HTR-8/SVneo (cell line): ENCODE data around the gene ALG1.
"Not testable (repeated sequence)": the region's sequence is repeated elsewhere in the genome, so short reads cannot be mapped to it uniquely, and the experiment has no call there.

Experiments
- DNase-seq: peaks from one replicate; pipeline ENCODE4 v3.0.0; 2011; ENCODE audit warnings: low spot score, mixed read lengths; ENCODE audit not compliant: insufficient read length
- FAIRE-seq: peaks from 2 replicates; lab custom pipeline; 2011; peaks lifted over from hg19 to GRCh38; lab: Jason Lieb, UNC

Gene ALG1

GRCh38 chr16:5095145-5095830 is 23.6 kb downstream of the ALG1 start:
- DNase-seq, FAIRE-seq: not testable (repeated sequence)

- not testable (repeated sequence) for DNase-seq, FAIRE-seq
Measured at GRCh38 chr16:5096437-5097060, 24.9 kb downstream of the ALG1 start.

DNA sequence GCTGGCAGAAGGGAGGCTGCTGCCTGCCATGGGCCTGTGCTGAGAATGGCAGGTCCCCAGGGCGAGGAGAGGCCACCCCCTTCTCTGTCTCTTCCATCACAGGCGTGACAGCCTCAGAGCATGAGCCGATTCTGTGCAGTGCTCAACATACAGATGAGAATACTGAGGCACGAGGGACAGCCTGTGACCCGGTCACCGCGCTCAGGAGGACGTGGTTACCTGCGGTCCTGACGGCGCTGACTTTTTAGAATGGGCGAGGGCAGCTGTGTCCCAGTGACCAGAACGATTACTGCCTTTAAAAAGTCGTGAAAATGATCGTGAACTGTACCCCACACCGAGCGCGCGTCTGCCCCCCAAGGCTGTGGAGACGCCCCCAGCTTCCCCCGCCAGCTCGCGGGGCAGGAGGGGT is 25.4 kb downstream of the ALG1 start:
- DNase-seq, FAIRE-seq: not testable (repeated sequence)

- not testable (repeated sequence) for FAIRE-seq
- peak; percentile 87 for DNase-seq
Measured at GRCh38 chr16:5097470-5098220, 26.0 kb downstream of the ALG1 start, which contains the start of gene EEF2KMT. EEF2KMT (minus strand) TSS chr16:5097795; CDS start chr16:5097739, 56 bp downstream.

- not testable (repeated sequence) for FAIRE-seq
Measured at GRCh38 chr16:5098221-5099159, 26.8 kb downstream of the ALG1 start.

DNA sequence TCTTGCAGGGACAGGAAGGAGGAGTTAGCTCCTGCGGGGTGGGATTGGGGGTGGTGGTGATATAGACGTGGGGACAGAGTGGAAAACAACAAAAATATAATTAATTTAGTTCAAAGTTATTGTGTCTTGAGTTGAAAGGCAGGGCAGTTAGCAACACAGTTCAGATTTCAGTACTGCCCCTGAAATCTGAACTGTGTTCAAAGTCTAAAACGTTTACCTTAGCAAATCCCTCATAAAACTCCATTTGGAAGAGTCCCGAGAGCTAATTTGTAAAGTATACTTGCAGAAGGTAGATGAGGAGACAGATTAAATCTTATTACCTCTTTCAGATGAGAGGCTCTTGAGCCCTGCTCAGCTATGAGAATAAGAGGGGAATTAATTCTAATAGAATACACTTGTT is 27.5 kb downstream of the ALG1 start:
- not testable (repeated sequence) for FAIRE-seq, DNase-seq

More at GRCh38 chr16:5098221-5099159, 26.8 kb downstream of the ALG1 start:
- peak; percentile 49 for DNase-seq

GRCh38 chr16:5103296-5104032 is 31.8 kb downstream of the ALG1 start:
- FAIRE-seq, DNase-seq: not testable (repeated sequence)

GRCh38 chr16:5105039-5105438 is 33.4 kb downstream of the ALG1 start:
- not testable (repeated sequence) for DNase-seq, FAIRE-seq

DNA sequence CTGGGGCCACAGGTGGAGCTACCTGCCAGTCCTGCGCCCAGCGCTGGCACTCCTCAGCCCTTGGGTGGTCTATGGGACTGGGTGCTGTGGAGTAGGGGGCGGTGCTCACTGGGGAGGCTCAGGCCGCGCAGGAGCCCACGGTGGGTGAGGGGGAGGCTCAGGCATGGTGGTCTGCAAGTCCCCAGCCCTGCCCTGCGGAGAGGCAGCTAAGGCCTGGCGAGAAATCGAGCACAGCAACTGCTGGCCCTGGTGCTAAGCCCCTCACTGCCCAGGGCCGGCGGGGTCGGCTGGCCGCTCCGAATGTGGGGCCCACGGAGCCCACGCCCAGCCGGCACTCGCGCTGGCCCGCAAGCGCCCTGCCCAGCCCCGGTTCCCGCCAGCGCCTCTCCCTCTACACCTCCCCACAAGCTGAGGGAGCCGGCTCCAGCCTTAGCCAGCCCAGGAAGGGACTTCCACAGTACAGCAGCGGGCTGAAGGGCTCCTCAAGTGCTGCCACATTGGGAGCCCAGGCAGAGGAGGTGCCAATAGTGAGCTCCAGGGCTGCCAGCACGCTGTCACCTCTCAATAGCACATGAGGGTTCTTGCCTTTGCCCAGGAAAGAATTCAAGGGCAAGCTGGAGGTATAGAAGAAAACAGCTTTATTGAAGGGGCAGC is 37.0 kb downstream of the ALG1 start:
- no peak for FAIRE-seq
- no peak for DNase-seq

- FAIRE-seq, DNase-seq: not testable (repeated sequence)
Measured at GRCh38 chr16:5110933-5111332, 39.3 kb downstream of the ALG1 start.

GRCh38 chr16:5116780-5117295 is 45.2 kb downstream of the ALG1 start:
- not testable (repeated sequence) for FAIRE-seq, DNase-seq

DNA sequence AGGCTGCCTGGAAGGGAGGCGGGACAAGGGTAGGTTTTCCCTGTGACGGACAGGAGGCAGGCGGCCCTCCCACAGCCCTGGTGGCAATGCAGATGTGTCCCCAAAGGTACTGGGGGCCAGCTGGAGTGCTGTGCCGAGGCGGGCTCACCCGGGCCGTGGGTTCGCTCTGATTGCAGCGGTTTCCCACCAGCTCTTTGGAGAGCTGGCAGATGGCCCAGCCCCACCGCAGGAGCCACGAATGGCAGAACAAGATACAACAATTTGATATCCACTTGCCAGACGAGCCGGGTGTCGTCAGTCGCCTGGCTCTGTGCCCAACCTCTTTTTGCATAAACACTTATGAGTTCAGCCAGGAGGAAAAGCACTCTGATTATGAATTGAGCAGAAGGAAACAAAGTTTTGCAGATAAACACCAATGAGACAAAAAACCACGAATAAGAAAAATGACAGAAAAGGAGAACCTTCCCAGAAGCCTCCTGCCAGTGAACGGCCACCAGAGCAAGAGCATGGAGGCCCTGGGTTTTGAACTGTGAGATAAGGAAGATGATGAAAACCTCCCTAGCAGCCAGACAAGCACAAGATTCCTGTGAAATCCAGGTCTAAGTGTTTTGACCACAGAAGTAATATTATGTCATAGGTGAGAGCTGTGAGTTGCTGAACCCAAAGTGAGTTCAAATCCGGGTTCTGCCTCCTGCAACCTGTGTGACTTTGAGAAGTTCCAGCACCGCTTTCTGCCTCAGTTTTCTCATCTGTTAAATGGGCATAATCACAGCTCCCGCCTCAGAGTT is 45.9 kb downstream of the ALG1 start:
- FAIRE-seq, result not testable (repeated sequence)

DNA sequence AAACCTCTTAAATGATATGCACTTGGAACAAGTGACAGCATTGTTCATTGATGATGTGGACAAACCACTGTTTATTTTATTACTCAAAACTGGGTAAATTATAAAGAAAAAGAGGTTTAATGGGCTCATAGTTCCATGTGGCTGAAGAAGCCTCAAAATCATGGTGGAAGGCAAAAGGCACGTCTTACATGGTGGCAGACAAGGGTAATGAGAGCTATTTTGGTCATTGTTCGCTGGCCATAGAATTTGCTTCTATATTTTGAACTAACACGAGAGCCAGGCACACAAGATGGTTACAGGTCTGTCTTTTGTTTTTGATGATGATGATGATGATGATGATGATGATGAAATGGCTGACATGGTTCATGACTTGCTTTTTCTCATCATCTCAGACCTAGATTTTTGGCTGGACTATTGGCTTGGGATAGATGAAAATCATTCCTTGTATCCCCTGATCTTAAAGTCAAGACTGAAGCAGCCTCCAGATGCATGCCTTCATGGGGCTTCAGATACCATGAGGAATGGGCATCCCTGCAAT is 59.9 kb downstream of the ALG1 start:
- DNase-seq, FAIRE-seq: not testable (repeated sequence)

More for the DNA sequence above, 45.9 kb downstream of the ALG1 start:
- not testable (repeated sequence) for DNase-seq

DNA sequence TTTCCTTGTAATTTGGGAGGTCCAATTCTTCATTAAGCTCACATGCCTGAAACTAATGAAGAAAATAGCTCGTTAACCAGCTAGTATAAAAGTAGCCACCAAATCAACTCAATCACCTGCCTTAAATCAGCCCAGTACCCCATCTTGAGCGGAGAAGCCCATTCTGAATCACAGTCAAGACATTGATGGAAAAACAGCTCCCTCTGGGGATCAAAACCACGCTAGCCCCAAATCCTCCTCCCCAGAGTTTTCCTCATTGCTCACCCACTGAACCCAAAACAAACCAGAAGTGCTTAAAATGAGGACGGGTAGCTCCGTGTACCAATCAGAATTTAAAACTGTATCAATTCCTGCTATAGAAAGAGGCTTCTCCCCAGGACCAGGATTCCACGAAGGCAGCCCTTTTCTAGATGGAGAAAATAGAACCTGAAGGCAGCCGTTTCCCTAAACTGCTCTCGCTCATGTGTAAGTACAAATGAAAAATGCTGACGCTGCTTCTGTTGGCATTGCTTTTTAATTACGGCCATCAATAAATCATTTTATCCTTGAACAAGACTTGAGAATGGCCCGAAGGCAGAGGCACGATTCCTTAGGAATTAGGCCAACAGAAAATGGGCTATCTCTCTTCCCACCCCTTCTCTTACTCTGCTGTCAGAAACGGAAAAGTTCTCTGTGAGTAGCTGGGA is 61.4 kb downstream of the ALG1 start:
- DNase-seq, FAIRE-seq: not testable (repeated sequence)

DNA sequence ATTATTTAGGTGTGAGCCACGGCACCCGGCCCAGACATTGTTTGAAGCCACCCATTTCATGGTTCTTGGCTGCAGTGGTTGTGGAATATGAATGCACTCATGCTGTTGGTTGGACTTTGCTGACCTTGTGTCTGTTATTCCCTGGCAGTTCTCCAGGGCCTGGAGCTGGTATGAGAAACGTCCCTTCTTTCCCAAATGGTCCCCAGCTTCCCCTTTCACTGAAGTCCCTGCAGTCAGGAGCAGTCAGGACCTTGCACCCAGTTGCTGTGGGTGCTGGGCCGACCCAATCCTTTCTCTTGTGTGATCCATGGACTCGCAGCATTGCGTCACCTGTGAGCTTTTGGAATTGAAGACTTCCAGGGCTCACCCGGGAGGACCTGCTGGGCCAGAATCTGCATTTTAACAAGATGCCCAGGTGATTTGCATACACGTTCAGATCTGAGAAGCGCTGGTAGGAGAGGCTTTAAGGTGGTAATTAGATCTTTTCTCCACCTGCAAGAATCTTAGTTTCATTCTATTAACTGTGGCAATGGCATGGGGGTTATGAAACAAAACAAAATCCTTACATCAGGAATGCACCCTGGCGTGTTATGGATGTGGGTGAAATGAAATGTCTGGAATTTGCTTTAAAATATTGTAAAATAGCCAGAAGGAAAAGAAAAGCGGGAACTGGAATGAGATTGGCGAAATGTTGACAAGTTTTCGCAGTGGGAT is 63.3 kb downstream of the ALG1 start:
- not testable (repeated sequence) for DNase-seq

More for the DNA sequence above, 63.3 kb downstream of the ALG1 start:
- not testable (repeated sequence) for FAIRE-seq
